ENCODE results near the gene ATP6V0D1. TPM values are rescaled to one million over a fixed set of nuclear protein-coding genes. Genes with fewer than 3 reads are reported as not detected.

The ATP6V0D1 gene
- total and polyA plus RNA-seq, 2 donors (not counting 1 experiment from before 2014, with no cell fraction given): 62.1 to 91.0 TPM

GRCh38 chr16:67468731-67469130, 12.2 kb downstream of the ATP6V0D1 start:
- Histone ChIP-seq H3K4me2 (replicated peaks; ENCODE audit: low read depth, low read length, poor library complexity, severe bottlenecking) (no peak overlapping the region), H4K20me1 (ENCODE audit: control insufficient read depth, insufficient read depth, low read length, poor library complexity, severe bottlenecking) (peaks cover 91% of the 10 kb centered on the region), H3K9ac (ENCODE audit: low read length) (no peak overlapping the region), H3K4me3 (ENCODE audit: control extremely low read depth in 1 of 5, extremely low read depth in 1 of 5, insufficient read depth in 1 of 5, low read depth in 2 of 5, low read length in 4 of 5) (no peak overlapping the region), H3K36me3 (replicated peaks in 1 of 2; ENCODE audit: control extremely low read depth in 1 of 2, control insufficient read depth in 1 of 2, extremely low read depth in 1 of 2, insufficient read depth in 2 of 2, low read length in 1 of 2) (peaks cover 0 to 13% of the 10 kb centered on the region in 2 experiments), H3K27me3 (replicated peaks in 1 of 4; ENCODE audit: control extremely low read depth in 1 of 4, control insufficient read depth in 3 of 4, insufficient read depth in 4 of 4, low read length in 3 of 4) (no peaks in the 10 kb centered on the region), H3K79me2 (ENCODE audit: control insufficient read depth, insufficient read depth, low read length) (peaks cover 96% of the 10 kb centered on the region), H3K27ac (ENCODE audit: low read length in 2 of 2) (no peak overlapping the region), H3K4me1 (ENCODE audit: control insufficient read depth in 2 of 2, insufficient read depth in 2 of 2, low read length in 2 of 2) (peaks cover 7 to 22% of the 10 kb centered on the region in 2 donors), H3K9me3 (ENCODE audit: control extremely low read depth in 1 of 3, control insufficient read depth in 2 of 3, insufficient read depth in 1 of 3, low read length in 2 of 3) (no peaks in the 10 kb centered on the region), H2AFZ (ENCODE audit: insufficient read depth, low read depth, low read length, poor library complexity, severe bottlenecking) (no peak overlapping the region)
- ATAC-seq (ENCODE audit: low read depth): no peak
- Mint-ChIP-seq H3K27me3 (no peaks in the 10 kb centered on the region), H3K4me1 (peaks cover 49% of the 10 kb centered on the region), H3K27ac (no peak overlapping the region), H3K9me3 (ENCODE audit: insufficient read depth) (no peaks in the 10 kb centered on the region), H3K4me3 (no peak overlapping the region)
- intact Hi-C loops (cut with micrococcal nuclease): no loop called here
- no peak for TF ChIP-seq EZH2 (IDR thresholded peaks at IDR 0.05; ENCODE audit: borderline replicate concordance, insufficient read depth, low read depth, low read length, poor library complexity, severe bottlenecking)
- TF ChIP-seq CTCF (IDR thresholded peaks at IDR 0.05): no peak
- CTCF ChIA-PET: interaction anchor here (0.9 to 2.8 kb wide), 5 partner anchors 19 to 736 kb away, joined by 3 to 13 read pairs (median 5); partner anchors contain the start of gene ZDHHC1
- no peak for DNase-seq
- POLR2A ChIA-PET: no interaction called here
- 95% methylated on average over 5 of the region's 5 CpGs for WGBS (ENCODE audit: insufficient coverage)

- H3K4me2 ChIP-seq (replicated peaks; ENCODE audit: low read depth, low read length, poor library complexity, severe bottlenecking): no peak overlapping the region
- H4K20me1 ChIP-seq (ENCODE audit: control insufficient read depth, insufficient read depth, low read length, poor library complexity, severe bottlenecking): peaks cover 91% of the 10 kb centered on the region
- intact Hi-C loops (cut with micrococcal nuclease): no loop called here
- CTCF ChIA-PET: interaction anchor here (1.0 to 6.9 kb wide), 12 partner anchors 9 to 513 kb away, joined by 3 to 81 read pairs (median 6); partner anchors contain the start of gene ATP6V0D1
- WGBS (ENCODE audit: insufficient coverage): 77% methylated on average over 3 of the region's 6 CpGs
- peaks cover 7 to 22% of the 10 kb centered on the region in 2 donors for H3K4me1 ChIP-seq (ENCODE audit: control insufficient read depth in 2 of 2, insufficient read depth in 2 of 2, low read length in 2 of 2)
- no peak for TF ChIP-seq CTCF (IDR thresholded peaks at IDR 0.05)
- no peak for TF ChIP-seq EZH2 (IDR thresholded peaks at IDR 0.05; ENCODE audit: borderline replicate concordance, insufficient read depth, low read depth, low read length, poor library complexity, severe bottlenecking)
- H3K79me2 ChIP-seq (ENCODE audit: control insufficient read depth, insufficient read depth, low read length): peaks cover 96% of the 10 kb centered on the region
- H3K27me3 ChIP-seq (replicated peaks in 1 of 4; ENCODE audit: control extremely low read depth in 1 of 4, control insufficient read depth in 3 of 4, insufficient read depth in 4 of 4, low read length in 3 of 4): no peaks in the 10 kb centered on the region
- Mint-ChIP-seq H3K27me3 (no peaks in the 10 kb centered on the region), H3K4me1 (peaks cover 40% of the 10 kb centered on the region), H3K27ac (no peak overlapping the region), H3K9me3 (ENCODE audit: insufficient read depth) (no peaks in the 10 kb centered on the region), H3K4me3 (no peak overlapping the region)
- H2AFZ ChIP-seq (ENCODE audit: insufficient read depth, low read depth, low read length, poor library complexity, severe bottlenecking): no peak overlapping the region
- peaks cover 0 to 22% of the 10 kb centered on the region in 2 experiments for H3K36me3 ChIP-seq (replicated peaks in 1 of 2; ENCODE audit: control extremely low read depth in 1 of 2, control insufficient read depth in 1 of 2, extremely low read depth in 1 of 2, insufficient read depth in 2 of 2, low read length in 1 of 2)
- H3K9me3 ChIP-seq (ENCODE audit: control extremely low read depth in 1 of 3, control insufficient read depth in 2 of 3, insufficient read depth in 1 of 3, low read length in 2 of 3): no peaks in the 10 kb centered on the region
- no peak for ATAC-seq (ENCODE audit: low read depth)
- H3K27ac ChIP-seq (ENCODE audit: low read length in 2 of 2): no peak overlapping the region
- no peak overlapping the region for H3K9ac ChIP-seq (ENCODE audit: low read length)
- no peak for DNase-seq
- POLR2A ChIA-PET: no interaction called here
- no peak overlapping the region for H3K4me3 ChIP-seq (ENCODE audit: control extremely low read depth in 1 of 5, extremely low read depth in 1 of 5, insufficient read depth in 1 of 5, low read depth in 2 of 5, low read length in 4 of 5)
Observed at GRCh38 chr16:67466581-67466980, 14.4 kb downstream of the ATP6V0D1 start.
